Stimulated activated CD4-positive, alpha-beta T cell treated with anti-CD3 and anti-CD28 coated beads, Interleukin-12 subunit alpha, Interleukin-12 subunit beta, amount 100 ng/mL, for 24 hours (primary cell): ENCODE results near the gene HAP1.
"Not testable (repeated sequence)": the region's sequence is repeated elsewhere in the genome, so short reads cannot be mapped to it uniquely, and the experiment has no call there.

Experiments used
- DNase-seq, 2 experiments: peaks; one replicate each; pipeline ENCODE4 v3.0.0-alpha.2; 2020; ENCODE audit warnings: low read depth in 2 of 2

Gene HAP1

GRCh38 chr17:41734139-41734948 is at the start of gene HAP1:
Gene HAP1 (minus strand): TSS chr17:41734643. CDS start chr17:41734634, 9 bp downstream.
- DNase-seq: no peak

GRCh38 chr17:41782142-41782541 is 47.7 kb upstream of the HAP1 start:
- no peak for DNase-seq

GRCh38 chr17:41781404-41782110 is 47.1 kb upstream of the HAP1 start:
- DNase-seq: no peak

- no peak for DNase-seq
Measured at GRCh38 chr17:41779954-41780353, 45.5 kb upstream of the HAP1 start.

GRCh38 chr17:41777574-41778188 is 43.2 kb upstream of the HAP1 start:
- no peak for DNase-seq

GRCh38 chr17:41777157-41777573 is 42.7 kb upstream of the HAP1 start:
- no peak for DNase-seq

GRCh38 chr17:41776262-41776900 is 41.9 kb upstream of the HAP1 start:
- DNase-seq: not testable (repeated sequence)

GRCh38 chr17:41775394-41776226 is 41.2 kb upstream of the HAP1 start:
- DNase-seq: no peak

GRCh38 chr17:41773731-41774193 is 39.3 kb upstream of the HAP1 start:
- DNase-seq: no peak

- DNase-seq: no peak
Measured at GRCh38 chr17:41773190-41773588, 38.7 kb upstream of the HAP1 start.

- DNase-seq: no peak
Measured at GRCh38 chr17:41772586-41773189, 38.2 kb upstream of the HAP1 start.

GRCh38 chr17:41772218-41772585 is 37.8 kb upstream of the HAP1 start:
- no peak for DNase-seq

- DNase-seq: no peak
Measured at GRCh38 chr17:41771389-41772206, 37.2 kb upstream of the HAP1 start.

GRCh38 chr17:41769985-41770384 is 35.5 kb upstream of the HAP1 start:
- no peak for DNase-seq

- DNase-seq: no peak
Measured at GRCh38 chr17:41769346-41769862, 35.0 kb upstream of the HAP1 start.

- no peak for DNase-seq
Measured at GRCh38 chr17:41768682-41769288, 34.3 kb upstream of the HAP1 start.

- DNase-seq: no peak
Measured at GRCh38 chr17:41767324-41768042, 33.0 kb upstream of the HAP1 start.

GRCh38 chr17:41766135-41766534 is 31.7 kb upstream of the HAP1 start:
- no peak for DNase-seq

GRCh38 chr17:41763327-41763726 is 28.9 kb upstream of the HAP1 start:
- no peak for DNase-seq
